Right ventricle myocardium inferior (tissue), 1 donor: ENCODE results near the gene ADAM22. TPM values are rescaled to one million over a fixed set of nuclear protein-coding genes. Genes with fewer than 3 reads are reported as not detected.
A peak's percentile ranks its signal among the peaks of the same experiment; 100 is the strongest.
"Not testable (repeated sequence)": the region's sequence is repeated elsewhere in the genome, so short reads cannot be mapped to it uniquely, and the experiment has no call there.

Experiments
- ATAC-seq: fragments of 200-7000 bp; cut with Tn5 transposase; one replicate; pipeline ENCODE4 v1.9.1; 2020; ENCODE audit warnings: mild to moderate bottlenecking, moderate library complexity
- DNase-seq: peaks from one replicate; pipeline ENCODE4 v3.0.0; 2021; ENCODE audit errors: missing footprints
- intact Hi-C: fragments of 100-400 bp; cut with DNase I; formaldehyde crosslinking; loops from one replicate; pipeline ENCODE4 v1.11.0; 2022
- total RNA-seq: library from RNA; stranded (reverse); fragmentation: NEBNext Ultra II Directional; extraction: Animal tissue kit (Norgen Biotek cat#: 25700); gene quantifications from one replicate; pipeline ENCODE4 v1.2.1, GENCODE V29; 2021
- donor health status: DM: no; HTN: yes; CAD: no; lungs with severe emphysema.

The ADAM22 gene
- total RNA-seq, 1 donor from 2014 or later, result 1.2 TPM

DNA sequence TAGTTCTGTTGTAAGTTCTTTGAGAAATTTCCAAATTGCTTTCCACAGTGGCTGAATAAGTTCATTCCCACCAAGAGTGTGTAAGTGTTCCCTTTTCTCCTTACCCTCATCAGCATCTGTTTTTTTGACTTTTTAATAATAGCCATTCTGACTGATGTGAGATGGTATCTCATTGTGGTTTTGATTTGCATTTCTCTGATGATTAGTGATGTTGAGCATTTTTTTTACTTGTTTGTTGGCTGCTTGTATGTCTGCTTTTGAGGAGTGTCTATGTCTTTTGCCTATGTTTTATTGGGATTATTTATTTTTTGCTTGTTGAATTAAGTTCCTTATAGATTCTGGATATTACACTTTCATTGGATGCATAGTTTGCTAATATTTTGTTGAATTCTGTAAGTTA is 11.9 kb downstream of the ADAM22 start:
- ATAC-seq, DNase-seq, intact Hi-C loops: not testable (repeated sequence)

GRCh38 chr7:87948371-87948770 is 14.3 kb downstream of the ADAM22 start:
- DNase-seq (no peak), ATAC-seq (no peak)
- intact Hi-C loops, result no loop called here

DNA sequence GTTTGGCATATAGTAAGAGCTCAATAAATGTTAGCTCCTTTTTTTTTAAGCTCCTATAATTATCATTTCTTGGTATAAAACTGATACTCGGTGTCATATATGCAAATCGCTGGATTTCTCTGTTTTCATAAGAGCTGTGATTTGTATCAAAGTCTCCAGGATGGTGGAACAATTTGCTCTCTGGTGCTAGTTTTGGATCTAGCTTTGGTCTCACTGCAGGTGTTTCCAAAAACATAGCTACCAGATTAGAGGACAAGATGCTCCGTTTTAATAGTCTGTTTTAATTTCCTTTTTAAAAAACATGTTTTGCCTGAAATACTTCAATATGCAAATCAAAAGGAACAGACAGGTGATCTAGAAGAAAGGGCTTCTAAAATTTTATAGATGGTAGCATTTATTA is 25.3 kb downstream of the ADAM22 start:
- no peak for DNase-seq
- no peak for ATAC-seq
- intact Hi-C loops, result no loop called here

- ATAC-seq, result no peak
- intact Hi-C loops, result no loop called here
Observed at GRCh38 chr7:87960239-87960638, 26.2 kb downstream of the ADAM22 start.

DNA sequence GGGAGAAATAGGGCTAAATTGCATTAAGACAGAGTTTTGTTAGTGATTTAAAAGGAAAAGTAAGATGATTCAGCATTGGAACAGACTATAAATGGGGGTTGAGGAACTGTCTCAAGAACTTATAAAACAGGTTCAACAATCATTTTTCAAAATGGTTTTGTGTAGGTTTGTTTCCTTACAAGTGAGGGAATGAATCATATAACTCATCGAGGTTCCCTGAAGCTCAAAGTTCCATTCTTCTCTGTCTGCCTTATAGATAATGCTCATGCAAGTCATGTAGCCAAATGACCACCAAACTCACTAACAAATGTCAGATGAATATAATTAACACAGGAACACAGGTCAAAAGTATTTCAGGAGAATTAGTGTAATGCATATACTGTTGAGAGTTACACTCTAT is 27.7 kb downstream of the ADAM22 start:
- intact Hi-C loops, result no loop called here
- DNase-seq, result no peak
- ATAC-seq, result no peak

More at GRCh38 chr7:87960239-87960638, 26.2 kb downstream of the ADAM22 start:
- DNase-seq, result no peak

- intact Hi-C loops, result no loop called here
- no peak for ATAC-seq
- DNase-seq, result no peak
Observed at GRCh38 chr7:87966271-87966670, 32.2 kb downstream of the ADAM22 start.

DNA sequence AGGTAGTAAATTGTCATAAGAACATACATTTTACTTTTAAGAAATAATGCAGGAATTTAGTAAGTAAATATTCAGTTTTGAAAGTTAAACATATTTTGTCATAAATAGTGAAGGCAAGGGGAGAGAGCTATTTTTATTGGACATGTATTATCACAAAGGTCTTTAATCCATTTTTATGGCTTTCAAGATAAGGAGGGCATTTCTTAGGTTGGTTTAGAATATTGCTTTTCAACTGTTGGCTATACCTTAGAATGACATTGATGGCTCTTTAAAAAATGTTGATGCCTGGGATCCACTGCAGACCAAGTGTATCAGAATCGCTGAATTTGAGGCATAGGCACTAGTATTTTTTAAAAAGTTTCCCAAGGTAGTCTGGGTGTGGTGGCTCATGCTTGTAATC is 34.0 kb downstream of the ADAM22 start:
- intact Hi-C loops, result no loop called here

DNA sequence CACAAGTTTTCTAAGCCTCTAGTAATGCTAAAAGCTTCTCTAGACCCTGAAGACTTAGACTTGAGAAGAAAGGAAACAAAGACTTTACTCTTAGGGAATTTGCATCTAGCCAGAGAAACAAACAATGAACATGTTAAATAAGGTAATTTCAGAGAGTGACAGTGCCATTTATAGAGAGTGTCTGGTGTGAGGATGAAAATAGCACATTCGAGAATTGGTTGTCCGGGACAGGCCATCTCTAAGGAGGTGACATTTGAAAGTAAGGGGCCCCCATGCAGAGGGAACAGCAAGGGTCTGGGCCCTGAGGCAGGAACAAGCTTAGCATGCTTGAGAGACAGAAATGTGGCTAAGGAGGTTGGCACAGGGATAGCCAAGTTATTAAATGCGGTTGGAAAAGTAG is 48.1 kb downstream of the ADAM22 start:
- no peak for ATAC-seq
- intact Hi-C loops, result no loop called here
- DNase-seq, result no peak

More for the DNA sequence above, 34.0 kb downstream of the ADAM22 start:
- DNase-seq (no peak), ATAC-seq (no peak)

DNA sequence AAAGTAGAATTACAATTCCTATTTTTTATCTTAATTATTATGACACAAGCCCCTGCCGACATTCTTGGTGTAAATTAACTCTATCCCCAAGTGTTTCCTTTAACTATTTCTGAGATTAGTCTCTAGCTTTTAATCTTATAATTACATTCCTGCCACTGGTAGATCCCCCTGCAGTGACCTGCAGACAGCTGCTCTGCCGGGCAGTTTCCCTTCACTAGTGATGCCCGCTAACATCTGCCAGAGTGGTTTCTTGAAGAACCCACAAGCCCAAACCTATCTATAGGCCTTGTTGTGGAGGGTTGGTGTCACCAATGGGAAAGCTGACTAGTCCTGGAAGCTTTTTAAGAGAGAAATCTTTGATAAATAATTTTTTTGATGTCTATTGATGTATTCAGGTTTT is 50.0 kb downstream of the ADAM22 start:
- no peak for ATAC-seq
- intact Hi-C loops, result no loop called here

DNA sequence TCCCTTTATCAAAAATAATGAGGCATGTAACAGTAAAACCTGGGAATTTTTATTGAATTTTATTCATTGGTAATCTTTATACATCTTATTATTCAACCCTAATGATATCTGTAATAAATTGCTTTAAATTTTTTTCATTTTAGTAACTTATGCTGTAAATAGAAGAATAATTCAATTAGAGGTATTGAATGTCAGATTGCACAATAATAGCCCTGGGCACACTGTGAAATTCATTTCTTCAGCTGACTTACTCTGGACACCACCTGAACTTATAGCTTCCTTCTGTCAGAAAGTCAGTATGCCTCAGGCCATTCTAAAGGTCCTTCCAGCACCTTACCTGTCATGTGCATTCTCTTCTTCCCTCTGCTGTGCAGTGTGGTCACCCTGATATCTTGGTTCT is 59.2 kb downstream of the ADAM22 start:
- DNase-seq (no peak), ATAC-seq (no peak)
- intact Hi-C loops, result no loop called here

More for the DNA sequence above, 50.0 kb downstream of the ADAM22 start:
- no peak for DNase-seq

GRCh38 chr7:87999261-87999660 is 65.2 kb downstream of the ADAM22 start:
- intact Hi-C loops, result no loop called here
- ATAC-seq (no peak), DNase-seq (no peak)

GRCh38 chr7:88001744-88002530 is 67.9 kb downstream of the ADAM22 start:
- DNase-seq (no peak), ATAC-seq (peak; percentile 67)
- intact Hi-C loops, result no loop called here

DNA sequence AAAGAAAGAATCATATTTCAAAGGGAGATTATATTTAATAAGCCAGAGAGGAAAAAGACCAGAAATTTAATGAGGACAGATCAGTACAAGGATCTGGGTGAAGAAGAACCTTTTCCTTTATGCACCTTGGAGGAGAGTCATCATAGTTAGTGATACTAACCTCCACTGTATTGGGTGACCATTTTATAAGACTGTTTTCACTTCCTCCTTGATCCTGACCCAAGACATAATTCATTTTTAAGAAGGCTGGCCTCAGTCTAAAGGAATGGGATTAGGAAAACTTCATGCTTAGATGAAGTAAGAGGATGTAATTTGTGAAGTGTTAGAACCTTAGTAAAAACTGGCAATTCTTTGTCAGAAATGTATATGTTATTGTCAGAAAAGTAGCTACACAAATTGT is 68.6 kb downstream of the ADAM22 start:
- DNase-seq, result no peak
- intact Hi-C loops, result no loop called here
- ATAC-seq, result no peak

DNA sequence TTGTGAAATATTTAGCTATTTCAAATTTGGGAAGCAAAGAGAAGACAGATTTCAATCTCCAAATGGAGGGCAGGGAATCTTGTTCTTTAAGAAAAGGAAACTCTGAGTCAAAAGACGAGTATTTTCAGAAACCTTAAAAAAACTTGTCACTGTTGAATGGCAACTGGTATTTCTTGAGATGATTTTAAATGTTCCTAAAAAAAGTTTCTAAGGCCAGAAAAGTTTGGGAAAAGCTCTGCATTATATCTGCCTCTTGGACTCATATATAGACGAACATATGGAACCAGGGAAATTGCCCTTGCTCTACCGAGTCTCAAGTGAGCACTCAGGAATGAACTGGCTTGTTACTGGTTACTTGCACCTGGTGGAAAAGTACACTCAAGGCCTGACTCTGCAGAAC is 69.5 kb downstream of the ADAM22 start:
- DNase-seq (no peak), ATAC-seq (no peak)
- intact Hi-C loops, result no loop called here

DNA sequence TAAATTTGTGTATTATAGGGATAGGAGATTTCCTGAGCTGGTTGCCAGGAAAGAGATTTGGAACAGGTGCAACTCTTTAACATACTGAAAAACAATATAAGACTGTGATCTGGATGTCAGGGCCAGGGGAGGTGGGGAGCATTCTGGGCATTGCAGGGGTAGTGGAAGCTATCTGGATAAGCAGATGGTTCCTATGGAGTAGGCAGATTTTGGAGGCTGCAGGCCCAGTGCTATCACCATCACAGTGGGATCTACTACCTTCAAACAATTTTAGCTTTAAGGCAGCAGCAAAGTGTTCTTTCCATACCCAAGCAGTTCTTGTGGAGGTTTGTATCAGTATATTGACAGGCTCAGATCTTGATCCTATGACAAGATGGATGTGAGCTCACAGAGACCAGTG is 71.1 kb downstream of the ADAM22 start:
- intact Hi-C loops, result no loop called here
- DNase-seq, result no peak

GRCh38 chr7:88009651-88010050 is 75.6 kb downstream of the ADAM22 start:
- DNase-seq (no peak), ATAC-seq (no peak)
- intact Hi-C loops, result no loop called here

More for the DNA sequence above, 71.1 kb downstream of the ADAM22 start:
- no peak for ATAC-seq

DNA sequence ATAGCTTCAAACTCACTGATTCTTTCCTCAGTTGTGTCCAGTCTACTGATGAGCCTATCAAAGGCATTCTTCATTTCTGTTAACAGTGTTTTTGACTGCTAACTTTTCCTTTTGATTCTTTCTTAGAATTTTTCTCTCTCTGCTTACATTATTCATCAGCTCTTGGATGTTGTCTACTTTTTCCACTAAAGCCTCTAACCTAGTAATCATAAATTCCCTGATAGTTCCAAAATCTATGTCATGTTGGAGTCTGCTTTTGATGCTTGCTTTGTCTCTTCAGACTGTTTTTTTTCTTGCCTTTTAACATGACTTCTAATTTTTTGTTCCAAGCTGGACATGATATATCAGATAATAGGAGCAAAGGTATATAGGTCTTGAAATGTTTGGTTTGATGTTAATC is 78.0 kb downstream of the ADAM22 start:
- intact Hi-C loops, result no loop called here
- DNase-seq, result no peak
- no peak for ATAC-seq

GRCh38 chr7:88013981-88014380 is 79.9 kb downstream of the ADAM22 start:
- intact Hi-C loops, result no loop called here
- DNase-seq (no peak), ATAC-seq (no peak)

DNA sequence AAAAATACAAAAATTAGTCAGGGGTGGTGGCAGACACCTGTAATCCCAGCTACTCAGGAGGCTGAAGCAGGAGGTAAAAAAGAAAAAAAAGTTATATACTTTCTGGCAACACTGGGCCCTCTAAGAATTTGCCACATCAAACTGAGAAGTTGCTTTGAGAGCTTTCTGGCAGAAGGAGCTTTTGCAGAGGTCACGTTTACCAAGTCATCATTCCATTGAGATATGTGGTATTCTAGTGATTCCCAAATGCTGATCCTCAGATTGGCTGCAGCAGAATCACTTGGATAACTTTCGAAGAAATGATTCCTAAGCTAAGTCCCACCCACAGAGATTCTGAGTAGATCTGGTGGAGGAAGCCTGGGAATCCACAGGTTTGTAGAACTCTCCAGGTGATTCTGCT is 80.5 kb downstream of the ADAM22 start:
- intact Hi-C loops, result no loop called here
- no peak for ATAC-seq
- DNase-seq, result no peak

DNA sequence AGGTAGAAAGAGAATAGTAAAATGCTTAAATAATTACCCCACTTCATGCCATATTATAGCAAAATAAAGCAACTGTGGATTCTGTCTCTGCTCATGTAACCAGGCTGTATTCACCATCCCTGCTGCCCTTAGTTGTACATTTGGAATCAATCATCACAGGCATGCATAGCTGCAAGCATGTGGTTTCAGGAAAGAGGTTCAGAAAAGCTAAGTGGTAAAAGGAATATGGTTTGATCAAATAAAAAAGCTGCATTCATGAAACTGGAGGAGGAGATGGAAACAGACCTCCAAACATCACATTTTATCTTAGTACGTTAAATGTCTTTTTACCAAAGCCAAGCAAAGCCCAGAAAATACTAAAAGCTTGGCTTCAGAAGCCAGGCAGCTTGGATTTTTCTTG is 81.3 kb downstream of the ADAM22 start:
- ATAC-seq, result no peak
- intact Hi-C loops, result no loop called here
- DNase-seq, result no peak

DNA sequence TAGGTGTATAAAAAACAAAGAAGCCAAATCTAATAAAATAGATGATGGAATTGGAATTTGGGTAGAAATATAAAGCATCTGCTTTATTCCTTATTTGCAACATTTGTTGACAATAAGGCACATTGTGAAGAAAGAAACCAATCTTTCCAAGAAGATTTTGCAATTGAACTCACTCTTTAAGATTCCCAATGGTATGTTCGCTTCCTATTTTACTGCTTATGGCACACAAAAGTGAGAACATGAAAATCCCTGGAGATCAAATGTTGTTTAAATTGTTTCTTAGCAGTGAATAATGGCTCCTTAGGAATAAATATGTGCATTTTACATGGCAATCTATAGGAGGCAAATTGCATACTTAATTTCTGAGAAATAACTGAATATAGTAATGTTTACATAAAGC is 84.5 kb downstream of the ADAM22 start:
- DNase-seq (no peak), ATAC-seq (no peak)
- intact Hi-C loops, result no loop called here
